ENCODE results near the gene NMUR2.

DNA sequence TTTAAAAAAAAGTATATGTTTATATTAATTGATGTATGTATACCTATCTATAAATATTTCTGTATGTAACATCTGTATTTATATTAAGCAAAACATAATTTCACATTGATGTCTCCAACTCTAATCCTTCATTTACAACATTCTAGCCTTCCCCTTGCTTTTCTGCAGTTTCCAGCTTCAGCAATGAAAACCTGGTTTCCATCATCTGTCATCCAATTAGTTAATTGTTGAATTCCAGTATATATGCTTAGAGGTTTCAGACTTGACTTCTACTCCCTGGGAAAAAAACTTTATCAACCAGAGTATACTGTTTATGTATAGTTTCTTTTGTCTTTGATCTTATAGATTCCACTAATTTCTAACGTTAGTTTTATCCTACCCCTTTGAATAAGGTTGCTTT is 38.4 kb downstream of the NMUR2 start:
- TF ChIP-seq, protein P1, sequence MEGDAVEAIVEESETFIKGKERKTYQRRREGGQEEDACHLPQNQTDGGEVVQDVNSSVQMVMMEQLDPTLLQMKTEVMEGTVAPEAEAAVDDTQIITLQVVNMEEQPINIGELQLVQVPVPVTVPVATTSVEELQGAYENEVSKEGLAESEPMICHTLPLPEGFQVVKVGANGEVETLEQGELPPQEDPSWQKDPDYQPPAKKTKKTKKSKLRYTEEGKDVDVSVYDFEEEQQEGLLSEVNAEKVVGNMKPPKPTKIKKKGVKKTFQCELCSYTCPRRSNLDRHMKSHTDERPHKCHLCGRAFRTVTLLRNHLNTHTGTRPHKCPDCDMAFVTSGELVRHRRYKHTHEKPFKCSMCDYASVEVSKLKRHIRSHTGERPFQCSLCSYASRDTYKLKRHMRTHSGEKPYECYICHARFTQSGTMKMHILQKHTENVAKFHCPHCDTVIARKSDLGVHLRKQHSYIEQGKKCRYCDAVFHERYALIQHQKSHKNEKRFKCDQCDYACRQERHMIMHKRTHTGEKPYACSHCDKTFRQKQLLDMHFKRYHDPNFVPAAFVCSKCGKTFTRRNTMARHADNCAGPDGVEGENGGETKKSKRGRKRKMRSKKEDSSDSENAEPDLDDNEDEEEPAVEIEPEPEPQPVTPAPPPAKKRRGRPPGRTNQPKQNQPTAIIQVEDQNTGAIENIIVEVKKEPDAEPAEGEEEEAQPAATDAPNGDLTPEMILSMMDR (IDR thresholded peaks at IDR 0.05; ENCODE audit: low read depth, low read length): no peak
- no peak for TF ChIP-seq EZH2phosphoT487 (IDR thresholded peaks at IDR 0.05; ENCODE audit: low read depth)
